H1 (cell line): ENCODE measurements around the gene ALG1. TPM values are rescaled to one million over a fixed set of nuclear protein-coding genes. Genes with fewer than 3 reads are reported as not detected.

Experiments used
- NANOG ChIP-seq: IDR thresholded peaks from 2 replicates; pipeline ENCODE4 v1.6.1; 2011; ENCODE audit warnings: low read length, low read depth, mild to moderate bottlenecking, inconsistent platforms; ENCODE audit not compliant: insufficient read depth, poor library complexity, severe bottlenecking
- polyA plus RNA-seq, 7 experiments: library from polyadenylated mRNA; depleted of rRNA in 3 of 7; stranded (reverse) in 5 of 7; unstranded in 2 of 7; fragments of >200 nt in 5 of 7; fragments of 200-250 nt in 2 of 7; gene quantifications; 1 replicate in 5 of 7; 2 replicates in 1 of 7; 4 replicates in 1 of 7; pipeline versions ENCODE4 v1.2.1 to v1.2.3, GENCODE V29; 2011 to 2013; ENCODE audit warnings: missing spikeins in 2 of 7, mixed read lengths in 2 of 7
- total RNA-seq: library from RNA; stranded (reverse); fragmentation: NEBNext Ultra II Directional; extraction: Animal tissue kit (Norgen Biotek cat#: 25700); gene quantifications from 2 replicates; pipeline ENCODE4 v1.2.1, GENCODE V29; 2021

The ALG1 gene
- total and polyA plus RNA-seq, 2 of the 8 experiments (the other 6 are each of a cell fraction or from before 2014, with no cell fraction given), result 34.8 to 46.5 TPM

GRCh38 chr16:5034167-5034523 lies 37.5 kb upstream of the ALG1 start (continued):
- no peak for TF ChIP-seq NANOG
